Measurements from ENCODE around the gene PASK.

- TF ChIP-seq POLR2A (IDR thresholded peaks at IDR 0.05) (no peak), CTCF (IDR thresholded peaks at IDR 0.05) (no peak)
Measured at GRCh38 chr2:241197947-241198346, 48.7 kb upstream of the PASK start.

All from testis (tissue), 2 donors.